H1 (cell line): Measurements from ENCODE around the gene ARPC4. TPM values are rescaled to one million over a fixed set of nuclear protein-coding genes. Genes with fewer than 3 reads are reported as not detected.

ENCODE experiments used
- CTCF ChIA-PET: fragments of 300-600 bp; sonication (Branson Sonifier 250); formaldehyde crosslinking; loops from one replicate; lab custom pipeline; 2021; ENCODE audit not compliant: partially characterized antibody; lab: Charles Lee
- POLR2A ChIA-PET: fragments of 300-600 bp; sonication (Branson Sonifier 250); formaldehyde crosslinking; loops from one replicate; lab custom pipeline; 2021; ENCODE audit warnings: inconsistent platforms; ENCODE audit not compliant: partially characterized antibody; lab: Charles Lee
- DNase-seq, 2 experiments: peaks; one replicate each; pipeline versions ENCODE4 v3.0.0 to v3.0.0-alpha.2; 2010 to 2022; ENCODE audit warnings: low spot score in 2 of 2, low read depth in 1 of 2, mixed read lengths in 1 of 2
- FAIRE-seq: peaks from 2 replicates; lab custom pipeline; 2011; peaks lifted over from hg19 to GRCh38; lab: Jason Lieb, UNC
- H2AFZ ChIP-seq: 2 replicates; pipeline ENCODE4 v1.8.1; 2012; ENCODE audit warnings: low read length, inconsistent platforms
- H2AK5ac ChIP-seq: 2 replicates; pipeline ENCODE4 v1.6.1; 2013; ENCODE audit warnings: low read depth, low read length
- H2BK120ac ChIP-seq: replicated peaks from 2 replicates; pipeline ENCODE3; 2013; ENCODE audit warnings: low read depth, low read length, inconsistent platforms
- H2BK12ac ChIP-seq: 2 replicates; pipeline ENCODE4 v1.6.1; 2013; ENCODE audit warnings: low read depth, low read length
- H2BK15ac ChIP-seq: 2 replicates; pipeline ENCODE4 v1.6.1; 2013; ENCODE audit warnings: low read length
- H2BK20ac ChIP-seq: 2 replicates; pipeline ENCODE4 v1.6.1; 2013; ENCODE audit warnings: low read length
- H2BK5ac ChIP-seq: 2 replicates; pipeline ENCODE4 v1.6.1; 2013; ENCODE audit warnings: low read depth, low read length
- H3K14ac ChIP-seq: 2 replicates; pipeline ENCODE4 v1.6.1; 2013; ENCODE audit warnings: inconsistent platforms; ENCODE audit not compliant: insufficient read length
- H3K18ac ChIP-seq: 2 replicates; pipeline ENCODE4 v1.6.1; 2013; ENCODE audit warnings: low read length; ENCODE audit errors: extremely low read depth
- H3K23ac ChIP-seq: 2 replicates; pipeline ENCODE4 v1.6.1; 2013; ENCODE audit warnings: inconsistent platforms; ENCODE audit not compliant: insufficient read length
- H3K23me2 ChIP-seq: 2 replicates; pipeline ENCODE4 v1.6.1; 2013; ENCODE audit warnings: low read depth, low read length
- H3K27ac ChIP-seq: 2 replicates; pipeline ENCODE4 v1.6.1; 2011; ENCODE audit warnings: low read depth, low read length, inconsistent platforms
- H3K27me3 ChIP-seq, 4 experiments: replicated peaks in 1 of 4; 1 replicate in 1 of 4; 2 replicates in 3 of 4; pipeline versions ENCODE4 v1.6.1 to v1.8.1; 2011 to 2013; ENCODE audit warnings: low read length in 3 of 4, mild to moderate bottlenecking in 3 of 4, inconsistent platforms in 2 of 4, mixed read lengths in 2 of 4, moderate library complexity in 1 of 4; ENCODE audit not compliant: control insufficient read depth in 3 of 4, insufficient read depth in 3 of 4; ENCODE audit errors: extremely low read depth in 1 of 4
- H3K36me3 ChIP-seq, 4 experiments: 2 replicates each; pipeline versions ENCODE4 v1.6.1 to v1.8.1; 2011 to 2013; ENCODE audit warnings: mild to moderate bottlenecking in 4 of 4, low read length in 3 of 4, moderate library complexity in 2 of 4, control low read depth in 1 of 4, inconsistent platforms in 1 of 4; ENCODE audit not compliant: insufficient read depth in 4 of 4, control insufficient read depth in 2 of 4
- H3K4ac ChIP-seq: replicated peaks from 2 replicates; pipeline ENCODE3; 2013; ENCODE audit warnings: low read length, low read depth, mixed read lengths, inconsistent platforms; ENCODE audit not compliant: insufficient read length
- H3K4me1 ChIP-seq, 4 experiments: replicated peaks in 1 of 4; 1 replicate in 1 of 4; 2 replicates in 3 of 4; pipeline versions ENCODE4 v1.6.1 to v1.8.1; 2011 to 2013; ENCODE audit warnings: low read length in 3 of 4, inconsistent platforms in 2 of 4, mixed read lengths in 1 of 4; ENCODE audit not compliant: insufficient read depth in 4 of 4, control insufficient read depth in 3 of 4
- H3K4me2 ChIP-seq, 2 experiments: 2 replicates each; pipeline versions ENCODE4 v1.6.1 to v1.8.1; 2011 to 2013; ENCODE audit warnings: low read depth in 2 of 2, low read length in 2 of 2, control low read depth in 1 of 2, inconsistent platforms in 1 of 2, mild to moderate bottlenecking in 1 of 2; ENCODE audit not compliant: insufficient read depth in 1 of 2
- H3K4me3 ChIP-seq, 4 experiments: fragments of 200-600, 300-600 bp in 1 of 4; sonication (generic), shearing (Covaris generic), sonication (Bioruptor Twin) in 1 of 4; 2 replicates each; pipeline versions ENCODE4 v1.5.1 to v1.8.1; 2011 to 2016; ENCODE audit warnings: low read length in 4 of 4, low read depth in 3 of 4, control low read depth in 2 of 4, inconsistent platforms in 2 of 4, mild to moderate bottlenecking in 2 of 4, mixed read lengths in 1 of 4, moderate library complexity in 1 of 4; ENCODE audit not compliant: insufficient read depth in 2 of 4; ENCODE audit errors: extremely low read depth in 1 of 4
- H3K56ac ChIP-seq: replicated peaks from 2 replicates; pipeline ENCODE3; 2013; ENCODE audit warnings: low read depth, mild to moderate bottlenecking, mixed read lengths, low read length, inconsistent platforms; ENCODE audit not compliant: insufficient read length
- H3K79me1 ChIP-seq: 2 replicates; pipeline ENCODE4 v1.6.1; 2013; ENCODE audit warnings: low read depth, low read length, control low read depth
- H3K79me2 ChIP-seq, 2 experiments: 2 replicates each; pipeline versions ENCODE4 v1.6.1 to v1.8.1; 2012 to 2013; ENCODE audit warnings: low read length in 2 of 2, mild to moderate bottlenecking in 2 of 2, inconsistent platforms in 1 of 2; ENCODE audit not compliant: insufficient read depth in 2 of 2, control insufficient read depth in 1 of 2
- H3K9ac ChIP-seq, 4 experiments: replicated peaks in 1 of 4; 1 replicate in 1 of 4; 2 replicates in 3 of 4; pipeline versions ENCODE4 v1.6.1 to v1.8.1; 2011 to 2013; ENCODE audit warnings: low read depth in 3 of 4, low read length in 3 of 4, control low read depth in 2 of 4, mild to moderate bottlenecking in 2 of 4, moderate library complexity in 2 of 4, inconsistent platforms in 1 of 4; ENCODE audit errors: extremely low read depth in 1 of 4
- H3K9me3 ChIP-seq, 2 experiments: 2 replicates each; pipeline versions ENCODE4 v1.6.1 to v1.8.1; 2012 to 2013; ENCODE audit warnings: mild to moderate bottlenecking in 2 of 2, moderate library complexity in 2 of 2, control low read depth in 1 of 2, inconsistent platforms in 1 of 2, low read depth in 1 of 2, low read length in 1 of 2, mixed read lengths in 1 of 2; ENCODE audit not compliant: insufficient read depth in 2 of 2
- H4K20me1 ChIP-seq, 2 experiments: replicated peaks in 1 of 2; 2 replicates each; pipeline versions ENCODE3 to v1.8.1; 2011 to 2013; ENCODE audit warnings: inconsistent platforms in 2 of 2, low read length in 2 of 2, mild to moderate bottlenecking in 1 of 2; ENCODE audit not compliant: insufficient read depth in 2 of 2, control insufficient read depth in 1 of 2
- H4K5ac ChIP-seq: 2 replicates; pipeline ENCODE4 v1.6.1; 2013; ENCODE audit warnings: low read length, low read depth, mixed read lengths, inconsistent platforms; ENCODE audit not compliant: insufficient read length
- H4K8ac ChIP-seq: 2 replicates; pipeline ENCODE4 v1.8.0; 2013; ENCODE audit warnings: mild to moderate bottlenecking, moderate library complexity, low read length, inconsistent platforms; ENCODE audit not compliant: insufficient read depth; ENCODE audit errors: extremely low read depth
- H4K91ac ChIP-seq: replicated peaks from 2 replicates; pipeline ENCODE3; 2013; ENCODE audit warnings: low read length, mixed read lengths, inconsistent platforms; ENCODE audit not compliant: insufficient read length
- BRCA1 ChIP-seq: IDR thresholded peaks from 2 replicates; pipeline ENCODE4 v1.6.1; 2012; ENCODE audit warnings: low read depth, low read length, improper control_type of control experiment
- CREB1 ChIP-seq: IDR thresholded peaks from 2 replicates; pipeline ENCODE4 v1.6.1; 2012; ENCODE audit warnings: inconsistent platforms
- GTF2F1 ChIP-seq: IDR thresholded peaks from 2 replicates; pipeline ENCODE4 v1.6.1; 2012; ENCODE audit warnings: low read depth, low read length, improper control_type of control experiment, borderline replicate concordance
- HDAC6 ChIP-seq: IDR thresholded peaks from one replicate; pipeline ENCODE4 v1.7.1; 2012; ENCODE audit warnings: low read depth, mild to moderate bottlenecking, inconsistent platforms, low read length, moderate library complexity
- MAX ChIP-seq: IDR thresholded peaks from 2 replicates; pipeline ENCODE4 v1.6.1; 2012; ENCODE audit warnings: inconsistent platforms
- POU5F1 ChIP-seq: IDR thresholded peaks from 2 replicates; pipeline ENCODE4 v1.6.1; 2011; ENCODE audit warnings: low read depth, mild to moderate bottlenecking, low read length, moderate library complexity
- RXRA ChIP-seq: IDR thresholded peaks from 2 replicates; pipeline ENCODE4 v1.6.1; 2011; ENCODE audit warnings: low read depth, mild to moderate bottlenecking, low read length, moderate library complexity; ENCODE audit not compliant: insufficient read depth
- SP4 ChIP-seq: IDR thresholded peaks from 2 replicates; pipeline ENCODE4 v1.6.1; 2012; ENCODE audit warnings: low read length, inconsistent platforms
- SUZ12 ChIP-seq: fragments of 200-600 bp; sonication (generic); IDR thresholded peaks from 2 replicates; pipeline ENCODE4 v1.6.1; 2012; ENCODE audit warnings: mild to moderate bottlenecking, inconsistent platforms, low read length, moderate library complexity, mixed read lengths
- WGBS, 2 experiments: shearing (Covaris generic) in 1 of 2; methylation state at CpG; one replicate each; pipeline versions ENCODE4 v1.1.6 to v1.1.7; 2013 to 2015; ENCODE audit warnings: low lambda C conversion rate in 2 of 2, mixed read lengths in 2 of 2, inconsistent platforms in 1 of 2, low coverage in 1 of 2, missing lambda C conversion rate in 1 of 2; ENCODE audit not compliant: insufficient replicate concordance in 2 of 2, insufficient coverage in 1 of 2, insufficient read length in 1 of 2; ENCODE audit errors: extremely low coverage in 1 of 2, missing lambda C conversion rate in 1 of 2; 5-methylcytosine and 5-hydroxymethylcytosine counted together
- polyA plus RNA-seq, 7 experiments: library from polyadenylated mRNA; depleted of rRNA in 3 of 7; stranded (reverse) in 5 of 7; unstranded in 2 of 7; fragments of >200 nt in 5 of 7; fragments of 200-250 nt in 2 of 7; gene quantifications; 1 replicate in 5 of 7; 2 replicates in 1 of 7; 4 replicates in 1 of 7; pipeline versions ENCODE4 v1.2.1 to v1.2.3, GENCODE V29; 2011 to 2013; ENCODE audit warnings: missing spikeins in 2 of 7, mixed read lengths in 2 of 7
- total RNA-seq: library from RNA; stranded (reverse); fragmentation: NEBNext Ultra II Directional; extraction: Animal tissue kit (Norgen Biotek cat#: 25700); gene quantifications from 2 replicates; pipeline ENCODE4 v1.2.1, GENCODE V29; 2021

ARPC4 gene
- total and polyA plus RNA-seq, 2 of the 8 experiments (the other 6 are each of a cell fraction or from before 2014, with no cell fraction given): 138 to 154 TPM

- no peak overlapping the region for H2BK20ac ChIP-seq
- H4K8ac ChIP-seq: no peak overlapping the region
- H2BK15ac ChIP-seq: no peak overlapping the region
- H3K23ac ChIP-seq: no peak overlapping the region
- no peak overlapping the region for H3K4me3 ChIP-seq
- no peaks in the 10 kb centered on the region for H3K79me2 ChIP-seq
- no peaks in the 10 kb centered on the region for H3K27me3 ChIP-seq
- H2BK120ac ChIP-seq: no peak overlapping the region
- no peak overlapping the region for H2AK5ac ChIP-seq
- H3K18ac ChIP-seq: no peak overlapping the region
- H3K14ac ChIP-seq: no peak overlapping the region
- no peak overlapping the region for H4K5ac ChIP-seq
- H3K36me3 ChIP-seq: peaks cover 0 to under 1% (median 0%) of the 10 kb centered on the region in 4 experiments; a peak in 2 of 8 replicates
- TF ChIP-seq SUZ12 (no peak), CREB1 (no peak), RXRA (no peak), SP4 (no peak), POU5F1 (no peak), GTF2F1 (no peak), HDAC6 (no peak), MAX (no peak), BRCA1 (no peak)
- TF ChIP-seq, all 59 proteins: peak for 0
- H3K4ac ChIP-seq: no peak overlapping the region
- peaks cover 0 to 3% of the 10 kb centered on the region in 2 experiments for H4K20me1 ChIP-seq
- DNase-seq: no peak
- H3K79me1 ChIP-seq: no peaks in the 10 kb centered on the region
- no peak overlapping the region for H3K27ac ChIP-seq
- 95% methylated on average over 6 of the region's 6 CpGs; no CpG with 5 or more reads in 1 of the 2 experiments for WGBS, 2 experiments
- no peak for FAIRE-seq
- H3K23me2 ChIP-seq: peaks cover 5% of the 10 kb centered on the region
- H3K9ac ChIP-seq: no peak overlapping the region
- H3K4me2 ChIP-seq: no peak overlapping the region
- no peak overlapping the region for H2BK12ac ChIP-seq
- H2BK5ac ChIP-seq: no peak overlapping the region
- H3K56ac ChIP-seq: no peak overlapping the region
- no peak overlapping the region for H4K91ac ChIP-seq
- H3K9me3 ChIP-seq: no peaks in the 10 kb centered on the region
- H3K4me1 ChIP-seq: peaks cover 0 to 6% (median under 1%) of the 10 kb centered on the region in 4 experiments; a peak in 2 of 7 replicates
- ChIA-PET POLR2A (interaction anchor here (0.8 kb wide), 1 partner anchor 54 kb away, joined by 3 read pairs; the partner anchor contains the start of gene ARPC4), CTCF (interaction anchor here (0.6 to 1.9 kb wide), 5 partner anchors 9 to 95 kb away, joined by 3 to 7 read pairs (median 6); no protein-coding TSS in a partner anchor)
- H2AFZ ChIP-seq: no peak overlapping the region
These were observed 54.1 kb downstream of the ARPC4 start for GRCh38 chr3:9846931-9847488.
